ENCODE measurements around the gene IL23R. TPM values are rescaled to one million over a fixed set of nuclear protein-coding genes. Genes with fewer than 3 reads are reported as not detected.

Gene IL23R, protein sequence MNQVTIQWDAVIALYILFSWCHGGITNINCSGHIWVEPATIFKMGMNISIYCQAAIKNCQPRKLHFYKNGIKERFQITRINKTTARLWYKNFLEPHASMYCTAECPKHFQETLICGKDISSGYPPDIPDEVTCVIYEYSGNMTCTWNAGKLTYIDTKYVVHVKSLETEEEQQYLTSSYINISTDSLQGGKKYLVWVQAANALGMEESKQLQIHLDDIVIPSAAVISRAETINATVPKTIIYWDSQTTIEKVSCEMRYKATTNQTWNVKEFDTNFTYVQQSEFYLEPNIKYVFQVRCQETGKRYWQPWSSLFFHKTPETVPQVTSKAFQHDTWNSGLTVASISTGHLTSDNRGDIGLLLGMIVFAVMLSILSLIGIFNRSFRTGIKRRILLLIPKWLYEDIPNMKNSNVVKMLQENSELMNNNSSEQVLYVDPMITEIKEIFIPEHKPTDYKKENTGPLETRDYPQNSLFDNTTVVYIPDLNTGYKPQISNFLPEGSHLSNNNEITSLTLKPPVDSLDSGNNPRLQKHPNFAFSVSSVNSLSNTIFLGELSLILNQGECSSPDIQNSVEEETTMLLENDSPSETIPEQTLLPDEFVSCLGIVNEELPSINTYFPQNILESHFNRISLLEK
- total RNA-seq, result 1 to 10 TPM; 7.1 to 9.3 TPM

DNA sequence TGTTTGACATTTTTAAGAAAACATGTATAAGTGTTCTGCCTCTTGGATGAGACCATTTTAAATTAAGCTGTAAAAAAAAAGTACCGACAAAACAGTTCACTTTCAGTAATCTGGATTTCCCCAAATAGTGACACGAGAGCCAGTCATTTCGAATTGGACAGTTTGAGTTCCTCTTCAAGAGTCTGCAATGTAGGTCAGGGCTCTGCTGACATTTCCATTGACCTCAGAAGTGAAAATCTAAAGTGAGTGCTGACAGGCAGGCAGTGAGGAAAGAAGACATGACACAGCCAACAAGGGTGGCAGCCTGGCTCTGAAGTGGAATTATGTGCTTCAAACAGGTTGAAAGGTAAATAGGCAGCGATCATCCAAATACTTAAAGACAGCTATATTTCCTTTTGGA lies at the start of gene IL23R:
Gene IL23R, plus strand, starts transcription at position 259 of the 400 bp plus-strand sequence. CDS start 1,667 bp downstream, outside the sequence.
- peak; percentile 71 for DNase-seq
- peaks cover 15% of the 10 kb centered on the region for H3K36me3 Mint-ChIP-seq (ENCODE audit: low read depth)
- H3K9me3 Mint-ChIP-seq (ENCODE audit: low read depth), result peaks cover 4% of the 10 kb centered on the region
- intact Hi-C loops (cut with DNase I, micrococcal nuclease), result loop anchor here in 1 of 2 experiments (1.0 kb wide), 1 partner anchor 25 kb away; no protein-coding TSS in a partner anchor
- peak; percentile 76 for ATAC-seq
- CTCF ChIA-PET, result interaction anchor here (0.7 to 5.9 kb wide), 4 partner anchors 9 to 134 kb away, joined by 3 to 55 read pairs (median 4); no protein-coding TSS in a partner anchor
- peak within 1 kb of the TSS; percentile 85 for H3K27ac Mint-ChIP-seq
- H3K4me3 Mint-ChIP-seq, result peak within 1 kb of the TSS; percentile 72
- POLR2A ChIA-PET, result interaction anchor here (0.6 to 2.5 kb wide), 3 partner anchors 24 to 168 kb away, joined by 3 to 6 read pairs (median 3); no protein-coding TSS in a partner anchor
- H3K27me3 Mint-ChIP-seq, result peaks cover 1% of the 10 kb centered on the region
- H3K4me1 Mint-ChIP-seq, result peaks cover 70% of the 10 kb centered on the region

- H3K4me1 Mint-ChIP-seq, result peaks cover 6% of the 10 kb centered on the region
- intact Hi-C loops (cut with DNase I, micrococcal nuclease), result no loop called here
- DNase-seq, result no peak
- H3K27ac Mint-ChIP-seq, result no peak overlapping the region
- peaks cover 2% of the 10 kb centered on the region for H3K9me3 Mint-ChIP-seq (ENCODE audit: low read depth)
- no peak for ATAC-seq
- no peaks in the 10 kb centered on the region for H3K27me3 Mint-ChIP-seq
- H3K36me3 Mint-ChIP-seq (ENCODE audit: low read depth), result peaks cover 2% of the 10 kb centered on the region
- ChIA-PET CTCF (interaction anchor here (1.5 kb wide), 1 partner anchor 96 kb away, joined by 4 read pairs; no protein-coding TSS in a partner anchor), POLR2A (no interaction called here)
- no peak overlapping the region for H3K4me3 Mint-ChIP-seq
Observed at GRCh38 chr1:67118191-67118590, 48.1 kb upstream of the IL23R start.

GRCh38 chr1:67118646-67119045 lies 47.6 kb upstream of the IL23R start:
- ChIA-PET POLR2A (no interaction called here), CTCF (interaction anchor here (0.5 to 1.5 kb wide), 3 partner anchors 57 to 96 kb away, joined by 3 to 4 read pairs (median 3); no protein-coding TSS in a partner anchor)
- peaks cover 2% of the 10 kb centered on the region for H3K36me3 Mint-ChIP-seq (ENCODE audit: low read depth)
- H3K27me3 Mint-ChIP-seq, result no peaks in the 10 kb centered on the region
- H3K4me3 Mint-ChIP-seq, result no peak overlapping the region
- peaks cover 6% of the 10 kb centered on the region for H3K4me1 Mint-ChIP-seq
- peaks cover 2% of the 10 kb centered on the region for H3K9me3 Mint-ChIP-seq (ENCODE audit: low read depth)
- intact Hi-C loops (cut with DNase I, micrococcal nuclease), result no loop called here
- DNase-seq (no peak), ATAC-seq (no peak)
- no peak overlapping the region for H3K27ac Mint-ChIP-seq

DNA sequence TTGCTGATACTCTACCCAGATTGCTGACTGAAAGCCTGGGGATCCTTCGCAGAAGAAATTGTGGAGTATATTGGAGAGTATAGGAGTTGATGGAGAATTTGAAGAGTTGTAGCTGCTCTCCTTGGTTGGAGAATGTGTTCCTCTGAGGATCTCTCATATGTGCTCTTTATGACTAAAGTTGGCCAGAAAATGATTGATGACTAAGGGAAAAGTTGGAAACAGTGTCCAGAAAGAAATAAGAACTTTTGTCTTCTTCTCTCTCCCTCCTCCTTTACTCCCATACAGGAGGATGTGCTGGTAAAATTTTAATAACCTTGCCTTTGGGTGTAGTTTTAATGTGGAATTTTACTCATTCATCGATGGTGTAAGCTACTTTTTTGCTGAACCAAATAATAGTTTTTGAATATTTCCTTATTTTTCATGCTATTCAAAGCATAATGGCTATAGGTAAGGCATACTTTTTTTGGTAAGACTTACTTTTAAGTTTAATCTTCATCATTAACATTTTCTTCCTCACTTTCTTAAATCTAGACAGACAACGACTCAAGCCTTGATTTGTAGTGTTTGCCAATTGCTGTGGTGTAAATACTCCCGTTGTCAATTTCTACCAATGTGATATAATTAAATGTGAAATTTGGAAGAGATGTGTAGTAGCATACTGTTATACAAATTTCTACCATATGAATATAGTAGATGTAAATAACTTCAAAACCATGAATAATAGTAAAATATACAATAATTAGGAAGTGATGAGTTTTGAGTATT lies 45.2 kb upstream of the IL23R start:
- Mint-ChIP-seq H3K27me3 (no peaks in the 10 kb centered on the region), H3K4me1 (peaks cover 8% of the 10 kb centered on the region), H3K4me3 (no peak overlapping the region), H3K36me3 (ENCODE audit: low read depth) (no peaks in the 10 kb centered on the region), H3K27ac (no peak overlapping the region), H3K9me3 (ENCODE audit: low read depth) (no peaks in the 10 kb centered on the region)
- DNase-seq (no peak), ATAC-seq (no peak)
- intact Hi-C loops (cut with DNase I, micrococcal nuclease), result no loop called here
- CTCF ChIA-PET, result interaction anchor here (0.8 to 0.9 kb wide), 3 partner anchors 92 to 401 kb away, joined by 3 read pairs; no protein-coding TSS in a partner anchor
- POLR2A ChIA-PET, result no interaction called here

- no peak for ATAC-seq
- no peak overlapping the region for H3K27ac Mint-ChIP-seq
- H3K4me3 Mint-ChIP-seq, result no peak overlapping the region
- no peaks in the 10 kb centered on the region for H3K27me3 Mint-ChIP-seq
- H3K9me3 Mint-ChIP-seq (ENCODE audit: low read depth), result no peaks in the 10 kb centered on the region
- peaks cover 4% of the 10 kb centered on the region for H3K4me1 Mint-ChIP-seq
- ChIA-PET POLR2A (no interaction called here), CTCF (interaction anchor here (0.6 to 1.9 kb wide), 3 partner anchors 10 to 60 kb away, joined by 3 to 9 read pairs (median 4); partner anchors contain the start of gene C1orf141)
- DNase-seq, result no peak
- intact Hi-C loops (cut with DNase I, micrococcal nuclease), result no loop called here
- no peaks in the 10 kb centered on the region for H3K36me3 Mint-ChIP-seq (ENCODE audit: low read depth)
Observed at GRCh38 chr1:67124455-67124854, 41.8 kb upstream of the IL23R start.

GRCh38 chr1:67126111-67126746 lies 40.0 kb upstream of the IL23R start:
- POLR2A ChIA-PET, result interaction anchor here (0.6 kb wide), 1 partner anchor 18 kb away, joined by 5 read pairs; no protein-coding TSS in a partner anchor
- DNase-seq (no peak), ATAC-seq (no peak)
- Mint-ChIP-seq H3K9me3 (ENCODE audit: low read depth) (no peaks in the 10 kb centered on the region), H3K4me3 (no peak overlapping the region), H3K27me3 (no peaks in the 10 kb centered on the region), H3K4me1 (peaks cover 4% of the 10 kb centered on the region), H3K27ac (no peak overlapping the region), H3K36me3 (ENCODE audit: low read depth) (no peaks in the 10 kb centered on the region)
- intact Hi-C loops (cut with DNase I, micrococcal nuclease), result no loop called here
- CTCF ChIA-PET, result interaction anchor here (0.8 to 1.2 kb wide), 8 partner anchors 9 to 121 kb away, joined by 3 to 8 read pairs (median 3); partner anchors contain the start of gene C1orf141

GRCh38 chr1:67126974-67127373 lies 39.3 kb upstream of the IL23R start:
- H3K36me3 Mint-ChIP-seq (ENCODE audit: low read depth), result no peaks in the 10 kb centered on the region

DNA sequence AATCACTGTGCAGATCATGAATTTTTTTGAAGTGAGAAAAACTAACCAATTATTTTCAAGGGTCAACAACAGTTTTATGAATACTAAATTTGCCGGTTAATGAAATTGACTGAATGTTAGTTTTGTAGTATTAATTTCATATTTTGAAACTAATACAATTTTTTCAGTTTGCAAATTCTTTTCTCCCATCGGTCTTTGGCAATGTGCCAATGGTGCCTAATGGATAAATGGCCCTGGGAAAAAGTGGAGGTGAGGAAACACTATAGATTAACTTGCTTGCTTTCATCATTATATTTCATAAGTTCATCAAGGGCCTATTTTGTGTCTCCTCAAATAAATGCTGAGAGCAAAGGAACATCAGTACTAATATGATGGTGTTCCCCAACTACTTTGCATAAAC lies 35.6 kb upstream of the IL23R start:
- Mint-ChIP-seq H3K27me3 (no peaks in the 10 kb centered on the region), H3K9me3 (ENCODE audit: low read depth) (no peaks in the 10 kb centered on the region), H3K36me3 (ENCODE audit: low read depth) (no peaks in the 10 kb centered on the region), H3K4me3 (no peak overlapping the region), H3K27ac (no peak overlapping the region), H3K4me1 (peaks cover 14% of the 10 kb centered on the region)
- DNase-seq, result no peak
- ChIA-PET CTCF (interaction anchor here (2.6 kb wide), 1 partner anchor 83 kb away, joined by 7 read pairs; no protein-coding TSS in a partner anchor), POLR2A (no interaction called here)
- intact Hi-C loops (cut with DNase I, micrococcal nuclease), result no loop called here
- ATAC-seq, result no peak

More at GRCh38 chr1:67126974-67127373, 39.3 kb upstream of the IL23R start:
- DNase-seq (no peak), ATAC-seq (no peak)
- H3K9me3 Mint-ChIP-seq (ENCODE audit: low read depth), result no peaks in the 10 kb centered on the region
- H3K27me3 Mint-ChIP-seq, result no peaks in the 10 kb centered on the region
- H3K27ac Mint-ChIP-seq, result no peak overlapping the region
- intact Hi-C loops (cut with DNase I, micrococcal nuclease), result no loop called here
- no peak overlapping the region for H3K4me3 Mint-ChIP-seq
- ChIA-PET CTCF (interaction anchor here (0.9 to 1.2 kb wide), 6 partner anchors 8 to 122 kb away, joined by 3 to 8 read pairs (median 3); partner anchors contain the start of gene C1orf141), POLR2A (no interaction called here)
- peaks cover 4% of the 10 kb centered on the region for H3K4me1 Mint-ChIP-seq

DNA sequence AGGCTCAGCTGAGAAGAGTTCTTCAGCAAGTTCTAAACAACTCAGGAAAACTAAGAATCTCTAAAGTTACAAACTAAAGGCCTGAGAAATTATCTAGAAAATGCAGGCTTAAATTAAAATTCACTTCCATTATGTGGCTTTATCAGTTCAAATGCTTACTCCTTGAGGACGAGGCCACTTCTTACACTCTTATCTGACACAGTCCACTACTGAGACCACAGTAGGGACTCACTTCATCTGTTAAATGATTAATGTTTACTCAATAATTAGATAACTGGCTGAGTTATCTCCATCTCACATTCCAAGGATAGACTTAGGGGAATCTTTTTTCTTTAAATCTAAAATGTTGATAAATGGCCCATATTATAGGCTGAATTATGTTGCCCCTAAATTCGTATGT lies 33.1 kb upstream of the IL23R start:
- no peak overlapping the region for H3K27ac Mint-ChIP-seq
- H3K36me3 Mint-ChIP-seq (ENCODE audit: low read depth), result no peaks in the 10 kb centered on the region
- no peak for ATAC-seq
- POLR2A ChIA-PET, result no interaction called here
- no peaks in the 10 kb centered on the region for H3K9me3 Mint-ChIP-seq (ENCODE audit: low read depth)
- CTCF ChIA-PET, result no interaction called here
- peaks cover 11% of the 10 kb centered on the region for H3K4me1 Mint-ChIP-seq
- no peaks in the 10 kb centered on the region for H3K27me3 Mint-ChIP-seq
- no peak for DNase-seq
- intact Hi-C loops (cut with DNase I, micrococcal nuclease), result no loop called here
- H3K4me3 Mint-ChIP-seq, result no peak overlapping the region

DNA sequence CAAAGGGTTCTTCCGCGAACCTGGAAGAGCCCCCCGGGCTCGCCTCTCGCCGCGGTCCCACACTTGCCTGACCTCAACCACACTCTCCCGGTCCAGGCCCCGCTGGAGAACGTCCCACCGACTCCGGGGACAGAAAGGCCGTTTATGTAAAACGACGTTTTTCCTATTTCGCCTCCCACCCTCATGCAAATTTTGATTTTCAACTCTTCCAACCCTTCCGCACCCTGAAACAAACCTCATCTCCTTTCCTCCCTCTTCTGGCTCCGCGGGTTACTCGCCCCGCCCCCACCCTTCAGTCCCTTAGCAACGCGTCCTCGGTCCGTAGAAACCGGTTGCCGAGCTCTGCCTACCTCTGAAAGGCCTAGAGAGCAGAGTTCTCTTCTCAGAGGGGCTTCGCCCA lies 31.6 kb upstream of the IL23R start, which contains the start of gene C1orf141:
Gene C1orf141, minus strand, starts transcription at position 276 of the 400 bp plus-strand sequence. CDS start 7,730 bp downstream, outside the sequence.
- no peaks in the 10 kb centered on the region for H3K27me3 Mint-ChIP-seq
- intact Hi-C loops (cut with DNase I, micrococcal nuclease), result no loop called here
- no peaks in the 10 kb centered on the region for H3K36me3 Mint-ChIP-seq (ENCODE audit: low read depth)
- peak within 1 kb of the TSS; percentile 48 for H3K4me3 Mint-ChIP-seq
- ChIA-PET POLR2A (interaction anchor here (0.6 kb wide), 1 partner anchor 13 kb away, joined by 3 read pairs; no protein-coding TSS in a partner anchor), CTCF (interaction anchor here (0.6 to 5.9 kb wide), 5 partner anchors 8 to 71 kb away, joined by 3 to 33 read pairs (median 8); no protein-coding TSS in a partner anchor)
- peak; percentile 52 for DNase-seq
- peak; percentile 49 for ATAC-seq
- peaks cover 11% of the 10 kb centered on the region for H3K4me1 Mint-ChIP-seq
- H3K9me3 Mint-ChIP-seq (ENCODE audit: low read depth), result no peaks in the 10 kb centered on the region
- no peak within 1 kb of the TSS for H3K27ac Mint-ChIP-seq

Measured in activated CD4-positive, alpha-beta T cell treated with anti-CD3 and anti-CD28 coated beads for 36 hours (primary cell).